Dendritic cell treated with granulocyte-macrophage colony-stimulating factor and Interleukin-4, amounts not matched to agents 40 ng/mL and 50 ng/mL, for 4 days (primary cell): ENCODE results near the gene SRSF1.

Experiments used
- H3K27ac Mint-ChIP-seq: one replicate; pipeline ENCODE4 v1.8.0; 2022; ENCODE audit warnings: mild to moderate bottlenecking, mixed read lengths
- H3K27me3 Mint-ChIP-seq: one replicate; pipeline ENCODE4 v1.8.0; 2022; ENCODE audit warnings: mild to moderate bottlenecking, mixed read lengths
- H3K36me3 Mint-ChIP-seq: one replicate; pipeline ENCODE4 v1.8.0; 2022; ENCODE audit warnings: low read depth, mixed read lengths
- H3K4me1 Mint-ChIP-seq: one replicate; pipeline ENCODE4 v1.8.0; 2022; ENCODE audit warnings: low read depth, mixed read lengths
- H3K4me3 Mint-ChIP-seq: one replicate; pipeline ENCODE4 v1.8.0; 2022; ENCODE audit warnings: mild to moderate bottlenecking, moderate library complexity, mixed read lengths
- H3K9me3 Mint-ChIP-seq: one replicate; pipeline ENCODE4 v1.8.0; 2022; ENCODE audit warnings: mixed read lengths
- intact Hi-C: fragments of 100-400 bp; cut with micrococcal nuclease; formaldehyde crosslinking; loops from one replicate; pipeline ENCODE4 v1.15.0; 2022

The SRSF1 gene

GRCh38 chr17:58004060-58004459 is 3.0 kb downstream of the SRSF1 start:
- intact Hi-C loops, result no loop called here
- no peaks in the 10 kb centered on the region for H3K27me3 Mint-ChIP-seq
- peaks cover 36% of the 10 kb centered on the region for H3K4me1 Mint-ChIP-seq
- H3K36me3 Mint-ChIP-seq, result peaks cover 76% of the 10 kb centered on the region
- H3K4me3 Mint-ChIP-seq, result no peak overlapping the region
- no peak overlapping the region for H3K27ac Mint-ChIP-seq
- H3K9me3 Mint-ChIP-seq, result no peaks in the 10 kb centered on the region

GRCh38 chr17:58002973-58003372 is 4.1 kb downstream of the SRSF1 start:
- Mint-ChIP-seq H3K27ac (no peak overlapping the region), H3K4me1 (peaks cover 32% of the 10 kb centered on the region), H3K9me3 (no peaks in the 10 kb centered on the region), H3K36me3 (peaks cover 86% of the 10 kb centered on the region), H3K27me3 (no peaks in the 10 kb centered on the region), H3K4me3 (no peak overlapping the region)
- intact Hi-C loops, result no loop called here

GRCh38 chr17:58002154-58002948 is 4.7 kb downstream of the SRSF1 start:
- peaks cover 32% of the 10 kb centered on the region for H3K4me1 Mint-ChIP-seq
- H3K9me3 Mint-ChIP-seq, result no peaks in the 10 kb centered on the region
- no peaks in the 10 kb centered on the region for H3K27me3 Mint-ChIP-seq
- no peak overlapping the region for H3K27ac Mint-ChIP-seq
- H3K36me3 Mint-ChIP-seq, result peaks cover 90% of the 10 kb centered on the region
- intact Hi-C loops, result no loop called here
- H3K4me3 Mint-ChIP-seq, result no peak overlapping the region

- Mint-ChIP-seq H3K4me3 (no peak overlapping the region), H3K4me1 (peaks cover 32% of the 10 kb centered on the region), H3K27ac (no peak overlapping the region), H3K9me3 (no peaks in the 10 kb centered on the region), H3K27me3 (no peaks in the 10 kb centered on the region), H3K36me3 (peaks cover 86% of the 10 kb centered on the region)
- intact Hi-C loops, result no loop called here
These were observed 5.5 kb downstream of the SRSF1 start for GRCh38 chr17:58001461-58002124.

- H3K4me3 Mint-ChIP-seq, result no peak overlapping the region
- intact Hi-C loops, result loop anchor here (1.0 to 5.0 kb wide), 2 partner anchors 113 to 141 kb away; no protein-coding TSS in a partner anchor
- peaks cover 66% of the 10 kb centered on the region for H3K36me3 Mint-ChIP-seq
- peaks cover 12% of the 10 kb centered on the region for H3K4me1 Mint-ChIP-seq
- H3K9me3 Mint-ChIP-seq, result no peaks in the 10 kb centered on the region
- no peaks in the 10 kb centered on the region for H3K27me3 Mint-ChIP-seq
- H3K27ac Mint-ChIP-seq, result no peak overlapping the region
These were observed 7.5 kb downstream of the SRSF1 start for GRCh38 chr17:57999496-58000017.

- intact Hi-C loops, result loop anchor here (1.0 to 5.0 kb wide), 2 partner anchors 113 to 141 kb away; no protein-coding TSS in a partner anchor
- Mint-ChIP-seq H3K4me1 (peaks cover 17% of the 10 kb centered on the region), H3K27me3 (no peaks in the 10 kb centered on the region), H3K36me3 (peaks cover 63% of the 10 kb centered on the region), H3K9me3 (no peaks in the 10 kb centered on the region), H3K4me3 (no peak overlapping the region), H3K27ac (no peak overlapping the region)
These were observed 8.0 kb downstream of the SRSF1 start for GRCh38 chr17:57999010-57999495.

- Mint-ChIP-seq H3K36me3 (peaks cover 44% of the 10 kb centered on the region), H3K27me3 (no peaks in the 10 kb centered on the region), H3K9me3 (no peaks in the 10 kb centered on the region), H3K27ac (no peak overlapping the region), H3K4me1 (peaks cover 11% of the 10 kb centered on the region), H3K4me3 (no peak overlapping the region)
- intact Hi-C loops, result loop anchor here (5.0 kb wide), 1 partner anchor 115 kb away; no protein-coding TSS in a partner anchor
These were observed 9.8 kb downstream of the SRSF1 start for GRCh38 chr17:57997085-57997809.

- no peak overlapping the region for H3K4me3 Mint-ChIP-seq
These were observed 11.7 kb downstream of the SRSF1 start for GRCh38 chr17:57995076-57995956.

GRCh38 chr17:57994436-57994835 is 12.6 kb downstream of the SRSF1 start:
- intact Hi-C loops, result no loop called here
- H3K9me3 Mint-ChIP-seq, result no peaks in the 10 kb centered on the region
- no peaks in the 10 kb centered on the region for H3K27me3 Mint-ChIP-seq
- no peak overlapping the region for H3K4me3 Mint-ChIP-seq
- H3K36me3 Mint-ChIP-seq, result peaks cover 25% of the 10 kb centered on the region
- H3K27ac Mint-ChIP-seq, result no peak overlapping the region
- H3K4me1 Mint-ChIP-seq, result peaks cover 23% of the 10 kb centered on the region

More at GRCh38 chr17:57995076-57995956, 11.7 kb downstream of the SRSF1 start:
- Mint-ChIP-seq H3K27me3 (no peaks in the 10 kb centered on the region), H3K36me3 (peaks cover 29% of the 10 kb centered on the region), H3K4me1 (peaks cover 17% of the 10 kb centered on the region), H3K9me3 (no peaks in the 10 kb centered on the region), H3K27ac (no peak overlapping the region)
- intact Hi-C loops, result loop anchor here (5.0 kb wide), 1 partner anchor 117 kb away; no protein-coding TSS in a partner anchor

GRCh38 chr17:57993471-57994365 is 13.3 kb downstream of the SRSF1 start:
- intact Hi-C loops, result no loop called here
- Mint-ChIP-seq H3K4me3 (no peak overlapping the region), H3K27ac (no peak overlapping the region), H3K36me3 (peaks cover 21% of the 10 kb centered on the region), H3K9me3 (no peaks in the 10 kb centered on the region), H3K4me1 (peaks cover 30% of the 10 kb centered on the region), H3K27me3 (no peaks in the 10 kb centered on the region)

- Mint-ChIP-seq H3K27ac (no peak overlapping the region), H3K4me3 (no peak overlapping the region), H3K4me1 (peaks cover 33% of the 10 kb centered on the region), H3K27me3 (no peaks in the 10 kb centered on the region), H3K36me3 (peaks cover 18% of the 10 kb centered on the region), H3K9me3 (no peaks in the 10 kb centered on the region)
- intact Hi-C loops, result no loop called here
These were observed 15.5 kb downstream of the SRSF1 start for GRCh38 chr17:57991537-57991936.

- Mint-ChIP-seq H3K4me1 (peaks cover 37% of the 10 kb centered on the region), H3K27me3 (no peaks in the 10 kb centered on the region), H3K4me3 (no peak overlapping the region), H3K9me3 (no peaks in the 10 kb centered on the region), H3K27ac (no peak overlapping the region), H3K36me3 (peaks cover 18% of the 10 kb centered on the region)
- intact Hi-C loops, result no loop called here
These were observed 17.0 kb downstream of the SRSF1 start for GRCh38 chr17:57990037-57990436.
